ENCODE data around the gene CEP112. TPM values are rescaled to one million over a fixed set of nuclear protein-coding genes. Genes with fewer than 3 reads are reported as not detected.
"Not testable (repeated sequence)": the region's sequence is repeated elsewhere in the genome, so short reads cannot be mapped to it uniquely, and the experiment has no call there.

CEP112 gene
- total RNA-seq, 1 experiment from 2014 or later = 6.1 TPM

- TF ChIP-seq ARID4B (CRISPR knock-in tag; IDR thresholded peaks at IDR 0.05; ENCODE audit: borderline replicate concordance) (no peak), ATF1 (CRISPR knock-in tag; IDR thresholded peaks at IDR 0.05) (no peak), TEAD1 (CRISPR knock-in tag; IDR thresholded peaks at IDR 0.05) (no peak), ZNF219 (CRISPR knock-in tag; IDR thresholded peaks at IDR 0.05; ENCODE audit: borderline replicate concordance) (no peak), ZNF532 (CRISPR knock-in tag; IDR thresholded peaks at IDR 0.05; ENCODE audit: borderline replicate concordance) (no peak), USF1 (CRISPR knock-in tag; IDR thresholded peaks at IDR 0.05) (no peak), ZBTB21 (CRISPR knock-in tag; IDR thresholded peaks at IDR 0.05; ENCODE audit: borderline replicate concordance) (no peak), MXD4 (CRISPR knock-in tag; IDR thresholded peaks at IDR 0.05; ENCODE audit: borderline replicate concordance) (no peak), TP53 (CRISPR knock-in tag; IDR thresholded peaks at IDR 0.05) (no peak), ZMAT4 (CRISPR knock-in tag; IDR thresholded peaks at IDR 0.05) (no peak), NR2C2 (CRISPR knock-in tag; IDR thresholded peaks at IDR 0.05) (no peak), SMAD4 (CRISPR knock-in tag; IDR thresholded peaks at IDR 0.05) (no peak)
Measured at GRCh38 chr17:65841089-65841488, 350.8 kb downstream of the CEP112 start (continued).

GRCh38 chr17:65837232-65837631, 354.7 kb downstream of the CEP112 start:
- H3K27me3 Mint-ChIP-seq (ENCODE audit: low read depth); POLR2A ChIA-PET; H3K4me1 Mint-ChIP-seq; H3K4me3 Mint-ChIP-seq; DNase-seq (ENCODE audit: low spot score); H3K27ac Mint-ChIP-seq; ATAC-seq; CTCF ChIA-PET: not testable (repeated sequence)
- H3K36me3 Mint-ChIP-seq = peaks cover 30% of the 10 kb centered on the region
- H3K9me3 Mint-ChIP-seq = peaks cover 68% of the 10 kb centered on the region

- TF ChIP-seq ZNF425 (CRISPR knock-in tag; conservative IDR thresholded peaks at IDR 0.05) = no peak
- TF ChIP-seq ATF2 (CRISPR knock-in tag; IDR thresholded peaks at IDR 0.05; ENCODE audit: borderline replicate concordance, low read depth) = no peak
- no peak for DNase-seq (ENCODE audit: low spot score)
- Mint-ChIP-seq H3K4me3 (no peak overlapping the region), H3K27me3 (ENCODE audit: low read depth) (no peaks in the 10 kb centered on the region), H3K36me3 (peaks cover 38% of the 10 kb centered on the region), H3K27ac (no peak overlapping the region), H3K9me3 (peaks cover 62% of the 10 kb centered on the region), H3K4me1 (no peaks in the 10 kb centered on the region)
- ATAC-seq = no peak
- ChIA-PET POLR2A (no interaction called here), CTCF (no interaction called here)
Measured at GRCh38 chr17:65833214-65833613, 358.7 kb downstream of the CEP112 start.

Measured in WTC11 (cell line).